Skeletal muscle tissue (tissue), 4 donors: ENCODE data around the gene GLYATL3. TPM values are rescaled to one million over a fixed set of nuclear protein-coding genes. Genes with fewer than 3 reads are reported as not detected.
"Not testable (repeated sequence)": the region's sequence is repeated elsewhere in the genome, so short reads cannot be mapped to it uniquely, and the experiment has no call there.

Source experiments
- H3K27ac ChIP-seq: one replicate; pipeline ENCODE4 v1.7.0; 2013; ENCODE audit warnings: mild to moderate bottlenecking, low read depth, low read length, inconsistent platforms
- H3K27me3 ChIP-seq, 3 donors: one replicate each; pipeline ENCODE4 v1.7.0; 2013; ENCODE audit warnings: low read length in 3 of 3; ENCODE audit not compliant: control insufficient read depth in 3 of 3, insufficient read depth in 3 of 3
- H3K36me3 ChIP-seq, 3 donors: one replicate each; pipeline ENCODE4 v1.7.0; 2013; ENCODE audit warnings: low read length in 3 of 3; ENCODE audit not compliant: control insufficient read depth in 3 of 3, insufficient read depth in 3 of 3
- H3K4me1 ChIP-seq, 3 donors: one replicate each; pipeline ENCODE4 v1.7.0; 2013; ENCODE audit warnings: low read length in 3 of 3, mild to moderate bottlenecking in 3 of 3; ENCODE audit not compliant: control insufficient read depth in 3 of 3, insufficient read depth in 3 of 3
- H3K4me3 ChIP-seq, 3 donors: one replicate each; pipeline ENCODE4 v1.7.0; 2013; ENCODE audit warnings: low read length in 3 of 3
- H3K9ac ChIP-seq, 3 donors: one replicate each; pipeline ENCODE4 v1.7.0; 2013; ENCODE audit warnings: low read length in 3 of 3, mild to moderate bottlenecking in 3 of 3, moderate library complexity in 2 of 3, low read depth in 1 of 3
- H3K9me3 ChIP-seq, 3 donors: one replicate each; pipeline ENCODE4 v1.7.0; 2013; ENCODE audit warnings: low read length in 3 of 3; ENCODE audit not compliant: control insufficient read depth in 3 of 3
- total RNA-seq: library from RNA; depleted of rRNA; stranded (reverse); fragments of >200 nt; gene quantifications from one replicate; pipeline ENCODE4 v1.2.3, GENCODE V29; 2014
- donor health status: Osteomylitis.

Gene GLYATL3
- total RNA-seq, 1 donor from 2014 or later = not detected

GRCh38 chr6:49468042-49468441, 31.7 kb upstream of the GLYATL3 start:
- Histone ChIP-seq H3K4me1 (peaks cover 5 to 10% (median 8%) of the 10 kb centered on the region in 3 donors), H3K36me3 (peaks cover 0 to 1% (median 0%) of the 10 kb centered on the region in 3 donors), H3K4me3 (no peak overlapping the region), H3K9me3 (no peaks in the 10 kb centered on the region), H3K27me3 (no peaks in the 10 kb centered on the region), H3K27ac (no peak overlapping the region), H3K9ac (no peak overlapping the region)

- not testable (repeated sequence) for H3K9me3 ChIP-seq, H3K9ac ChIP-seq, H3K36me3 ChIP-seq, H3K27me3 ChIP-seq, H3K4me3 ChIP-seq, H3K4me1 ChIP-seq, H3K27ac ChIP-seq
Measured at GRCh38 chr6:49476564-49476963, 23.2 kb upstream of the GLYATL3 start.

DNA sequence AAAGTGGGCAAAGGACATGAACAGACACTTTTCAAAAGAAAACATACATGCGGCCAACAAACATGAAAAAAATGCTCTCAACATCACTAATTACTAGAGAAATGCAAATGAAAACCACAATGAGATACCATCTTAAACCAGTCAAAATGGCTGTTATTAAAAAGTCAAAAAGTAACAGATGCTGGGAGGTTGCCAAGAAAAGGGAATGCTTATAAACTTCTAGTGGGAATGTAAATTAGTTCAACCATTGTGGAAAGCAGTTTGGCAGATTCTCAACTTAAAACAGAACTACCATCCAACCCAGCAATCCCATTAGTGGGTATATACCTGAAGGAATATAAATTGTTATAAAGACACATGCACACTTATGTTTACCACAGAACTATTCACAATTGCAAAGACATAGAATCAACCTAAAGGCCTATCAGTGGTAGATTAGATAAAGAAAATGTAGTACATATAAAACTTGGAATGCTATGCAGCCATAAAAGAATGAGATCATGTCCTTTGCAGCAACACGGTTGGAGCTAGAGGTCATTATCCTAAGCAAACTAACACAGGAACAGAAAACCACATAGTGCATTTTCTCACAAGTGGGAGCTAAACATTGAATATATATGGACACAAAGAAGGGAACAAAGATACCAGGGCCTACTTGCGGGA, 20.3 kb upstream of the GLYATL3 start:
- Histone ChIP-seq H3K9me3 (no peaks in the 10 kb centered on the region), H3K4me3 (no peak overlapping the region), H3K36me3 (peaks cover 0 to 3% (median 0%) of the 10 kb centered on the region in 3 donors)

GRCh38 chr6:49481846-49482245, 17.9 kb upstream of the GLYATL3 start:
- H3K4me1 ChIP-seq, H3K36me3 ChIP-seq, H3K27ac ChIP-seq, H3K9ac ChIP-seq, H3K9me3 ChIP-seq, H3K4me3 ChIP-seq, H3K27me3 ChIP-seq: not testable (repeated sequence)

More for the DNA sequence above, 20.3 kb upstream of the GLYATL3 start:
- H3K9ac ChIP-seq = no peak overlapping the region
- no peaks in the 10 kb centered on the region for H3K27me3 ChIP-seq
- H3K4me1 ChIP-seq = no peaks in the 10 kb centered on the region
- no peak overlapping the region for H3K27ac ChIP-seq

GRCh38 chr6:49483380-49483779, 16.3 kb upstream of the GLYATL3 start:
- not testable (repeated sequence) for H3K27ac ChIP-seq, H3K27me3 ChIP-seq, H3K4me1 ChIP-seq, H3K9ac ChIP-seq, H3K36me3 ChIP-seq, H3K4me3 ChIP-seq, H3K9me3 ChIP-seq

GRCh38 chr6:49490633-49491032, 9.1 kb upstream of the GLYATL3 start:
- H3K27ac ChIP-seq = no peak overlapping the region
- no peak overlapping the region for H3K9ac ChIP-seq
- H3K4me1 ChIP-seq = no peaks in the 10 kb centered on the region
- peaks cover 0 to 23% (median 8%) of the 10 kb centered on the region in 3 donors for H3K36me3 ChIP-seq
- H3K27me3 ChIP-seq = no peaks in the 10 kb centered on the region
- H3K9me3 ChIP-seq = no peaks in the 10 kb centered on the region
- no peak overlapping the region for H3K4me3 ChIP-seq

GRCh38 chr6:49497304-49497703, 2.4 kb upstream of the GLYATL3 start:
- no peaks in the 10 kb centered on the region for H3K9me3 ChIP-seq
- H3K27ac ChIP-seq = no peak overlapping the region
- no peaks in the 10 kb centered on the region for H3K4me1 ChIP-seq
- H3K27me3 ChIP-seq = no peaks in the 10 kb centered on the region
- H3K9ac ChIP-seq = no peak overlapping the region
- H3K36me3 ChIP-seq = peaks cover 0 to 2% (median 0%) of the 10 kb centered on the region in 3 donors
- H3K4me3 ChIP-seq = no peak overlapping the region

- Histone ChIP-seq H3K9ac (no peak overlapping the region), H3K4me1 (no peaks in the 10 kb centered on the region), H3K4me3 (no peak overlapping the region), H3K27ac (no peak overlapping the region), H3K9me3 (no peaks in the 10 kb centered on the region), H3K36me3 (no peaks in the 10 kb centered on the region), H3K27me3 (no peaks in the 10 kb centered on the region)
Measured at GRCh38 chr6:49499126-49499525, 597 bp upstream of the GLYATL3 start.

DNA sequence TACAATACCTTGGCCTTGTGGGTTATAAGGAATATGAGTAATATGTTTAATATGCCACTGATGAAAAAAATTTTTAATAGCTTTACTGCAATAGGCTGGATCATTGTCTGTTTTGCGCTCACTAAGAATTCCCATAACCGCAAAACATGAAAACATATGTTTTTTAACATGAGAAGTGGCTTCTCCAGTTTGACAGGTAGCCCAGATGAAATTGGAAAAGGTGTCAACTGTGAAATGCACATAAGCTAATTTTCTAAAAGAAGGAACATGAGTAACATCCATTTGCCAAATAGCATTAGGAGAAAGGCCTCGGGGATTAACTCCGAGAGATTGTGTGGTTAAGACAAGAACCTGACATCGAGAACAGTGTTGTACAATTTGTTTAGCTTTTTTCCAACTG, 4.9 kb downstream of the GLYATL3 start:
- Histone ChIP-seq H3K4me3 (no peak overlapping the region), H3K9ac (no peak overlapping the region), H3K9me3 (no peaks in the 10 kb centered on the region), H3K27ac (no peak overlapping the region), H3K27me3 (no peaks in the 10 kb centered on the region), H3K4me1 (no peaks in the 10 kb centered on the region), H3K36me3 (no peaks in the 10 kb centered on the region)

- Histone ChIP-seq H3K9ac (no peak overlapping the region), H3K27me3 (no peaks in the 10 kb centered on the region), H3K27ac (no peak overlapping the region), H3K4me1 (no peaks in the 10 kb centered on the region), H3K36me3 (no peaks in the 10 kb centered on the region), H3K4me3 (no peak overlapping the region), H3K9me3 (no peaks in the 10 kb centered on the region)
Measured at GRCh38 chr6:49506569-49507111, 6.9 kb downstream of the GLYATL3 start.
